ENCODE measurements around the gene ICA1.
"Not testable (repeated sequence)": the region's sequence is repeated elsewhere in the genome, so short reads cannot be mapped to it uniquely, and the experiment has no call there.

ICA1 gene

GRCh38 chr7:8271960-8272359 is 10.0 kb upstream of the ICA1 start:
- in situ Hi-C loops (cut with MboI; ENCODE audit: low sequenced_read_pairs), result no loop called here

GRCh38 chr7:8263048-8263447 is 1.1 kb upstream of the ICA1 start:
- in situ Hi-C loops (cut with MboI; ENCODE audit: low sequenced_read_pairs), result no loop called here

GRCh38 chr7:8260871-8261694 is 884 bp downstream of the ICA1 start:
- in situ Hi-C loops (cut with MboI; ENCODE audit: low sequenced_read_pairs), result no loop called here

GRCh38 chr7:8259586-8260222 is 2.3 kb downstream of the ICA1 start:
- in situ Hi-C loops (cut with MboI; ENCODE audit: low sequenced_read_pairs), result no loop called here

GRCh38 chr7:8258734-8259133 is 3.2 kb downstream of the ICA1 start:
- in situ Hi-C loops (cut with MboI; ENCODE audit: low sequenced_read_pairs), result no loop called here

- in situ Hi-C loops (cut with MboI; ENCODE audit: low sequenced_read_pairs), result no loop called here
Observed at GRCh38 chr7:8258166-8258565, 3.8 kb downstream of the ICA1 start.

GRCh38 chr7:8255680-8256655 is 6.0 kb downstream of the ICA1 start:
- in situ Hi-C loops (cut with MboI; ENCODE audit: low sequenced_read_pairs), result no loop called here

GRCh38 chr7:8254667-8255066 is 7.3 kb downstream of the ICA1 start:
- in situ Hi-C loops (cut with MboI; ENCODE audit: low sequenced_read_pairs), result no loop called here

GRCh38 chr7:8254215-8254614 is 7.8 kb downstream of the ICA1 start:
- in situ Hi-C loops (cut with MboI; ENCODE audit: low sequenced_read_pairs), result no loop called here

GRCh38 chr7:8251195-8251594 is 10.8 kb downstream of the ICA1 start:
- in situ Hi-C loops (cut with MboI; ENCODE audit: low sequenced_read_pairs), result no loop called here

GRCh38 chr7:8250547-8250946 is 11.4 kb downstream of the ICA1 start:
- in situ Hi-C loops (cut with MboI; ENCODE audit: low sequenced_read_pairs), result no loop called here

GRCh38 chr7:8249121-8249520 is 12.8 kb downstream of the ICA1 start:
- in situ Hi-C loops (cut with MboI; ENCODE audit: low sequenced_read_pairs), result no loop called here

GRCh38 chr7:8246020-8246419 is 15.9 kb downstream of the ICA1 start:
- in situ Hi-C loops (cut with MboI; ENCODE audit: low sequenced_read_pairs), result no loop called here

GRCh38 chr7:8245032-8245431 is 16.9 kb downstream of the ICA1 start:
- in situ Hi-C loops (cut with MboI; ENCODE audit: low sequenced_read_pairs), result not testable (repeated sequence)

GRCh38 chr7:8243059-8243458 is 18.9 kb downstream of the ICA1 start:
- in situ Hi-C loops (cut with MboI; ENCODE audit: low sequenced_read_pairs), result not testable (repeated sequence)

- in situ Hi-C loops (cut with MboI; ENCODE audit: low sequenced_read_pairs), result not testable (repeated sequence)
Observed at GRCh38 chr7:8239702-8240362, 22.1 kb downstream of the ICA1 start.

- in situ Hi-C loops (cut with MboI; ENCODE audit: low sequenced_read_pairs), result no loop called here
Observed at GRCh38 chr7:8236780-8237407, 25.1 kb downstream of the ICA1 start.

- in situ Hi-C loops (cut with MboI; ENCODE audit: low sequenced_read_pairs), result no loop called here
Observed at GRCh38 chr7:8232999-8233847, 28.7 kb downstream of the ICA1 start.

GRCh38 chr7:8229927-8230326 is 32.0 kb downstream of the ICA1 start:
- in situ Hi-C loops (cut with MboI; ENCODE audit: low sequenced_read_pairs), result no loop called here
